WTC11 (cell line): ENCODE data around the gene MVK.

Experiments
- CREB1 ChIP-seq: sonication (generic); formaldehyde crosslinking; IDR thresholded peaks from 2 replicates; pipeline ENCODE4 v1.8.0; 2023; ENCODE audit warnings: mild to moderate bottlenecking, missing genetic modification reagents
- ESRRA ChIP-seq: sonication (generic); formaldehyde crosslinking; IDR thresholded peaks from 2 replicates; pipeline ENCODE4 v1.8.1; 2022; ENCODE audit warnings: mild to moderate bottlenecking, missing genetic modification reagents, borderline replicate concordance
- NFYB ChIP-seq: sonication (generic); formaldehyde crosslinking; conservative IDR thresholded peaks from 2 replicates; pipeline ENCODE4 v1.8.0; 2022; ENCODE audit warnings: low read depth, missing genetic modification reagents
- TF ChIP-seq, protein P1 (sequence below): sonication (generic); formaldehyde crosslinking; IDR thresholded peaks from 2 replicates; pipeline ENCODE4 v1.8.1; 2022; ENCODE audit warnings: mild to moderate bottlenecking, moderate library complexity, missing genetic modification reagents

DNA sequence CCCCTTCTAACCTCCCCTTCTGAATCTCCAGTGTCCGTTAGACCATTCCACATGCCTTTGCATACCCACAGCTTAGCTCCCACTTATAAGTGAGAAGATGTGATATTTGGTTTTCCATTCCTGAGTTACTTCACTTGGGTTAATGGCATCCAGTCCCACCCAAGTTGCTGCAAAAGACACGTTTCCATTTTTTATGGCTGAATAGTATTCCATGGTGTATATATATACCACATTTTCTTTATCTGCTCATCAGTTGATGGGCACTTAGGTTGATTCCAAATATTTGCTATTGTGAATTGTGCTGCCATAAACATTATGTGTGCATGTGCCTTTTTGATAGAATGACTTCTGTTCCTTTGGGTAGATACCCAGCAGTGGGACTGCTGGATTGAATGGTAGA is 67.8 kb downstream of the MVK start:
- TF ChIP-seq, protein P1, sequence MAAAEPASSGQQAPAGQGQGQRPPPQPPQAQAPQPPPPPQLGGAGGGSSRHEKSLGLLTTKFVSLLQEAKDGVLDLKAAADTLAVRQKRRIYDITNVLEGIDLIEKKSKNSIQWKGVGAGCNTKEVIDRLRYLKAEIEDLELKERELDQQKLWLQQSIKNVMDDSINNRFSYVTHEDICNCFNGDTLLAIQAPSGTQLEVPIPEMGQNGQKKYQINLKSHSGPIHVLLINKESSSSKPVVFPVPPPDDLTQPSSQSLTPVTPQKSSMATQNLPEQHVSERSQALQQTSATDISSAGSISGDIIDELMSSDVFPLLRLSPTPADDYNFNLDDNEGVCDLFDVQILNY (CRISPR knock-in tag) = no peak
- TF ChIP-seq ESRRA = no peak
- no peak for TF ChIP-seq NFYB (CRISPR knock-in tag)
- TF ChIP-seq CREB1 = no peak
